NCI-H1436 (cell line): ENCODE measurements around the gene CETP.

Experiments
- DNase-seq: peaks from one replicate; lab custom pipeline; 2025; lab: John Stamatoyannopoulos, UW

The CETP gene, protein sequence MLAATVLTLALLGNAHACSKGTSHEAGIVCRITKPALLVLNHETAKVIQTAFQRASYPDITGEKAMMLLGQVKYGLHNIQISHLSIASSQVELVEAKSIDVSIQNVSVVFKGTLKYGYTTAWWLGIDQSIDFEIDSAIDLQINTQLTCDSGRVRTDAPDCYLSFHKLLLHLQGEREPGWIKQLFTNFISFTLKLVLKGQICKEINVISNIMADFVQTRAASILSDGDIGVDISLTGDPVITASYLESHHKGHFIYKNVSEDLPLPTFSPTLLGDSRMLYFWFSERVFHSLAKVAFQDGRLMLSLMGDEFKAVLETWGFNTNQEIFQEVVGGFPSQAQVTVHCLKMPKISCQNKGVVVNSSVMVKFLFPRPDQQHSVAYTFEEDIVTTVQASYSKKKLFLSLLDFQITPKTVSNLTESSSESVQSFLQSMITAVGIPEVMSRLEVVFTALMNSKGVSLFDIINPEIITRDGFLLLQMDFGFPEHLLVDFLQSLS

DNA sequence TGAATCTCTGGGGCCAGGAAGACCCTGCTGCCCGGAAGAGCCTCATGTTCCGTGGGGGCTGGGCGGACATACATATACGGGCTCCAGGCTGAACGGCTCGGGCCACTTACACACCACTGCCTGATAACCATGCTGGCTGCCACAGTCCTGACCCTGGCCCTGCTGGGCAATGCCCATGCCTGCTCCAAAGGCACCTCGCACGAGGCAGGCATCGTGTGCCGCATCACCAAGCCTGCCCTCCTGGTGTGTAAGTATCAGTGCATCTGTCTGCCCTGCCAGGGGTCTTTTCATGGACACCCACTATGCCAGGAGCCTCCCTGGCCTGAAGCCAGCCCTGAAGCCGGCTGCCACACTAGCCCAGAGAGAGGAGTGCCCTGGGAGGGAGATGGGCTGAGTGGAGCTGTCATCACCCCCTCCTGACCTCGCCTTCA, at the start of gene CETP:
CETP (plus strand) TSS at position 100 of the 431 bp plus-strand sequence; CDS start at position 130, 30 bp downstream.
- DNase-seq = no peak

DNA sequence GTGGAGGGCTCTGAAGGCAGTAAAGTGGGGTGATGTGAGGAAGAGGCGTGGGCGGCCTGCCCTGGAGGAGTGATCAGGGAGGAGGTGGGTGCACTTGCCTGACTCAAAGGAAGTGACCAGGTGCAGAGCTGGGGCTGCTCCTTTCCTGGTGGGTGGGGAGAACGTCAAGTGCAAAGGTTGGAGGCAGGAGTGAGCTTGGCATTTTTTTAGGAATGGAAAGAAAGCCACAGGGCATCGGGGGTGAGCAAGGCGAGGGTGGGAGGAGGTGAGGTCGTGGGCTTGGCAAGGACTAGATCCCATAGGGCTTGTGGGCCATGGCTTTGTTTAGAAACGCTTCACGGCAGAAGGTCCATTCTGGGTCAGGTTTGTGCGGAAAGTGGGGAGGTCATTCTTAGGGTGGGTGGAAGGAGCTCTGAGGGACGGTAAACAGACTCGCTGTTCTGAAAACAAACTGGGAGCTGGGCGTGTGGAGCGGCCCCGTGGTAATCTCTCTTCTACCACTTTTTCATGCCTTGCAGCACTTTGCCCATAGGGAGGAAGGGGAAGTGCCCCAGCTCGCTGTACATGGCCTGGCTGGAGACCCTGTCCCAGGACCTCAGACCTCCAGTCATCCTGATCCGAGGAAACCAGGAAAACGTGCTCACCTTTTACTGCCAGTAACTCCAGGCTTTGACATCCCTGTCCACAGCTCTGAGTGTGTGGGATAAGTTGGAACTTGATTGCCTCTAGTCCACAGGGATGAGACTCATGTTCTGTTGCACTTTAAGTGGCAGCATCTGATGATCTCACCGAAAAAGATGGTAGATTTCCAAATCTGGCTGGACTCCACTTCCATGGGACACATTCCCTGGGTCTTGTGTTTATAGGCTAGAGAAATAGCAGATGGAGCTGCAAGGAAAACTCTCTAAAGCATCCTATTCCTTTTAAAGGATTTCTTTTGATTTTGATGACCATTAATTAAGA, 48.7 kb upstream of the CETP start:
- no peak for DNase-seq

DNA sequence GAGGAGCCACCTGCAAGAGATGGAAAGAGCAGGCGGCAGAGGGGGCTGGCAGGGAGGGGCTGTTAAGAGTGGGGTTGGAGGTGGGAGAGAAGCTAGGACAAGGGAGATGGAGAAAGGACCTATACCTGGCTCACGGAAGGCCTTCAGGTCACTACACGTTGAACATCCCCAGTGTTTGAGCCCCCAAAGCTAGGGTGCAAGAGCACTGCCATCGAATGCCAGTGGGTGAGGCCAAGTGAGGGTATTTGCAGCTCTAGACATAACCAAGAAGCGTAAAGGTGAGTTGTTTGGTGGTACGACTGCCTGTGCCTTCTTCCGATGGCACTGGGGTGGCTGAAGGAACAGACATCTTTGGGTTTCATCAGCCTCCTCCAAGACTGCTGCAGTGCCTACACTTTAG, 46.9 kb upstream of the CETP start:
- DNase-seq = no peak

DNA sequence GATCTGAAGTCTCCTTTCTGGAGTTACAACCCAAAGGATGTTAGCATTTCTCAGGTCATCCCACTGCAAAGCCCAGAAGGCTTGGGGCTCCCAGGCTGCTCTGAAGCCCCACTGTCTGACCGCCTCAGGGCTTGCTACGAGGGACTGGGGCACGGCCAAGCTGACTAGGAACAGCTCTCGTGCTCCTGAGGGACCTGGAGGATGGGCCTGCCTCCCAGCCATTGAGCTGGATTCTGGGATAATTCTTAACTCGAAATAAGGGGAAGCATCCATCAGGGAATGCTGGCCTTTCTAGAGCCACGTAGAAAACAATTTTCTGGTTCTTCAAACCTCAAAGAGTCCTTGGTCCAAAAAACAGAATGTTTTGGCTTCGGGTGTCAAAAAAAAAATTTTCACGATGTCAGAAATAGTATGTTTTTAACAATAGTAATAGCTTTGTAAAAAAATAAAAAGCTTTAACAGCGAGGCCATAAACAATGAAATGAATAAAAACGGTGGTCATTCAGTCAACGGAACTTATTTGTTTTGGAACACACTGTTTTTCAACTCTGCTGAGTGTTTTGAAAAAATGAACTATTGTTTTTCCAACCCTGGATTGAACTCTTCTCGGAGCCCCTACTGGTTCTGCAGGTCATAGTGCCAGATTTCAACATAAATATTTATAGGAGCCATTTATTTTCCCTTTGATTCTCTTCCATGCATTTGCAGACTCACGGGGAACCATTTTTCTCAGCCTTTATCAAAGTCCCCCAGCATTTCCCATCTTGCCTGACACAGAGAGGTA, 46.2 kb upstream of the CETP start:
- no peak for DNase-seq

DNA sequence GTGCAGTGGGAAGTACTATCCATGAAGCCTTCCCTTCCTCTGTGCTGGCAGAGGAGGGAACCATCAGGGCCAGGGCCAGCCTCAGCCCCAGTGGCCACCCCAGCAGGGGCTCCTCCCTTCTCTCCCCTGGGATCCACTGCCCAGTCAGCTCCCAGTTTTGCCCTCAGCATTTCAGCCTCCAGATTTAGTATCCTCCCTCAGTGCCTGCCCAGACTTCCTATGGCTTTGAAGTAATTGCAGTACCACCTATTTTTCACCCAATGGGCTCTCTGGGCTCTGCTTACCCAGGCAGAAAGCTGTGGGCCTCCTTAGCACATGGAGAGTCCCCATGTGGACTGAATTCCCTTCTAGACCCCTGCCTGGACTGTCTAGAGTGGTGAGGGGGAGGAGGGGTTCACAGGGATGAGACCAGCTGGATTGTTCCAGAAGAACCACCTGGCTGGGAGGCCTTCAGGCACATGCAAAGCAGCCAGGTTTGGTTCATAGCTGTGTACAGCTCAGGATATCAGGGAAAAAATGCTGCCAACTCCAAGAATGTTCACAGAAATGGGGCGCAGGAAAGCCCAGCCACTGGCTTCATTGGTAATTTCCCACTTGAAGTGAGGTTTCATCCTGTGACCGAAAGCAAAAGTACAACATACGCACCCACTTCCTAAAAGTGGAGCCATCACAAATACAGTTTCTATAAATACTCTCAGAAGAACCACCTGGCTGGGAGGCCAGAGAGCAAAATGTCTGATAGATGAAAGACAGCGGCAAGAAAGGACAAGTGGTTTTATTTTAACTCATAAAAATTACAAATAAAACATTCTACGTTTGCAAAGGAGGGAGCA, 45.0 kb upstream of the CETP start:
- no peak for DNase-seq

DNA sequence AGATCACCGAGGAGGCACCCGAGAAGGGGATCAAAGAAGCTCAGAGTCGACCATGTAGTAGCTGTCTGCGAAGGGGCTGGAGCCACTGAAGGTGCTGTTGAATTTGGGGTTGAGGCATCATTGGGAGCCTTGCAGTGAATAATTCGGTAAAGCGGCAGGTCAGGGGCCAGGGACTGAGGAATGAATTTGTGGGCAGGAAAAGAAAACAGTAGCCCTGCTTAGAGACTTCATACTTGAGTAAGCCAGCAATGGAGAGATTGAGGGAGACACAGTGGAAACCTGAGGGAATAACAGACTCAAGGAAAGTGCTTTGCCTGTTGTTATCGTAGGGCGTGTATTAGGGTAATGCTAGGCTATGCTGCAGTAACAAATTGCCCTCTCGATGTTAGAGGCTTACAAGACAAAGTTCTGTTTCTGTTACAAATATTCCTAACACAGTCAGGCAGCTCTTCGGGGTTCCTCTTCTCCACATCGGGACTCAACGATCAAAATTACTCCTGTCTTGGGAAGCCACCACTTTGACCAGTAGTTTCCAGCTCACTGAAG, 43.2 kb upstream of the CETP start:
- no peak for DNase-seq

DNA sequence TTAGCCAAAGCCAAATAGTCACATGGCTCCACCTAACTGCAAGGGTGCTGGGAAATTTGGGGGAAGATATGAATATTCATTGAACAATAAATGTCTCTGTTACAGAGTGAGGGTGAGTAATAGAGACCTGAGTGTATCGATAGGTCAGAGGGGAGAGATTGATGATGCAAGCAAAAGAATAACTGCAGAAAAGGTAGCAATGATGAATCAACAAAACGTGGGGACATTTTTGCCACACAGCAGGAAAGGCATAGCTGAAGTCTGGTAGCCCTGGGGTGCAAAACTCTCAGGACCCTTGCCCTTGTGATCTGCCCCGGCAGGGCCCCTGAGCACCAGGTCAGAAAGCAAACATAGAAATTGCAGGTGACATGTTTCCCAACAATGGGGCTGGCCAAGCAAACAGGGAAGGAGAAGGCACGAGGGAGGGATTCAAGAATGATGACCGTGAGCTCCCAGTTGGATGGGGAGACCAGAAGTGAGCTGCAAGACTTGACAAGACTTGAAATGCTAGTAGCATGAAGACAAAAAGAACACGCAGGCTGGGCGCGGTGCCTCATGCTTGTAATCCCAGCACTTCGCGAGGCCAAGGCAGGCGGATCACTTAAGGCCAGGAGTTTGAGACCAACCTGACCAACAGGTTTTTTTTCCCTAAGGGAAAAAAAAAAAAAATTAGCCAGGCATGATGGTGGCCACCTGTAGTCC, 42.5 kb upstream of the CETP start:
- no peak for DNase-seq

- DNase-seq = no peak
Observed at GRCh38 chr16:56921571-56921970, 40.2 kb upstream of the CETP start.

DNA sequence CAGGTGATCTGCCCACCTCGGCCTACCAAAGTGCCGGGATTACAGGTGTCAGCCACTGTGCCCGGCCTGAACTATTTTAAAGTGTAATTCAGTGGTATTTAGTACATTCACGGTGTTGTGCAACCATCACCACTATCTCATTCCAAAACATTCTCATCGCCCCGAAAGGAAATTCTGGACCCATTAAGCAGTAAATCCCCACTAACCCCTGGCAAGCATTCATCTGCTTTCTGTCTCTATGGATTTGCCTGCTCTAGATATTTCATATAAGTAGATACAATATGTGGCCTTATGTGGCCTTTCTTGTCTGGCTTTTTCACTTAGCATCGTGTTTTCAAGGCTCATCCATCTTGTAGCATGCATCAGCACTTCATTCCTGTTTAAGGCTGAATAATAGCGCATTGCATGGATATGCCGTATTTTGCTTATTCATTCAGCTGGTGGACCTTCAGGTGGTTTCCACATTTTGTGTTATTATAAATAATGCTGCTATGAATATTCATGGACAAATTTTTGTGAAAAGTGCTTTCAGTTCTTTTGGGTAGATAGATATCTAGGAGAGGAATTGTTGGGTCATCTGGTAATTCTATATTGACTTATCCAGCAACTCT, 38.2 kb upstream of the CETP start:
- no peak for DNase-seq

GRCh38 chr16:56927471-56927870, 34.3 kb upstream of the CETP start:
- DNase-seq = no peak

GRCh38 chr16:56929639-56930038, 32.1 kb upstream of the CETP start:
- DNase-seq = no peak

DNA sequence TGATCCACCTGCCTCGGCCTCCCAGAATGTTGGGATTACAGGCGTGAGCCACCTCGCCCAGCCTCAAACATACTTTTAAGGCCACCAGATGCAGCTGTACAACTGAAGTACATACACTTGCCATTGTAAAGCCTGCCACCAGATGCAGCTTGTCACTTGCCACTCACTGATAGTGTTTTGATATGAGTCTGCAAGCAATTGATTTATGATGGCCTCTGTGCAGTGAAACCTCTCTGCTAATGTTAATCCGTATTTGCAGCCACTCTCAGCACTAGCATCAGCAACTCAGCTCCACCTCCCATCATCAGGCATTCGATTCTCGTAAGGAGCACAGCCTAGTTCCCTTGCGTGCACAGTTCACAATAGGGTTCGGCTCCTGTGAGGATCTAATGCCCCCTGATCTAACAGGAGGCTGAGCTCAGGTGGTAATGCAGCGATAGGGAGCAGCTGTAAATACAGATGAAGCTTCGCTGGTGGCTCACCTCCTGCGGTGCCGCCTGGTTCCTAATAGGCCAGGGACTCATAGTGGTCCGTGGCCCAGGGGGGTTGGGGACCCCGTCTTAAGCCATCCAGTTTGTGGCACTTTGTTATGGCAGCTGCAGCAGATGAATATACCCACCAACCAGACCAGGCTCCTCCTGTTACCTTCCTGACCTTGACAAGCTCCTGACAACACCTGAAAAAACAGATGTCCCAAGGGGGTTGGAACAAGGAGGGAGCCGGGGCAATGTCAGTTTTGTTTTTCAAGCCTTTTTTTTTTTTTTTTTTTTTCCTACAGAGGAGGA, 31.1 kb upstream of the CETP start:
- peak; percentile 77 for DNase-seq

GRCh38 chr16:56931271-56931891, 30.4 kb upstream of the CETP start:
- DNase-seq = no peak

DNA sequence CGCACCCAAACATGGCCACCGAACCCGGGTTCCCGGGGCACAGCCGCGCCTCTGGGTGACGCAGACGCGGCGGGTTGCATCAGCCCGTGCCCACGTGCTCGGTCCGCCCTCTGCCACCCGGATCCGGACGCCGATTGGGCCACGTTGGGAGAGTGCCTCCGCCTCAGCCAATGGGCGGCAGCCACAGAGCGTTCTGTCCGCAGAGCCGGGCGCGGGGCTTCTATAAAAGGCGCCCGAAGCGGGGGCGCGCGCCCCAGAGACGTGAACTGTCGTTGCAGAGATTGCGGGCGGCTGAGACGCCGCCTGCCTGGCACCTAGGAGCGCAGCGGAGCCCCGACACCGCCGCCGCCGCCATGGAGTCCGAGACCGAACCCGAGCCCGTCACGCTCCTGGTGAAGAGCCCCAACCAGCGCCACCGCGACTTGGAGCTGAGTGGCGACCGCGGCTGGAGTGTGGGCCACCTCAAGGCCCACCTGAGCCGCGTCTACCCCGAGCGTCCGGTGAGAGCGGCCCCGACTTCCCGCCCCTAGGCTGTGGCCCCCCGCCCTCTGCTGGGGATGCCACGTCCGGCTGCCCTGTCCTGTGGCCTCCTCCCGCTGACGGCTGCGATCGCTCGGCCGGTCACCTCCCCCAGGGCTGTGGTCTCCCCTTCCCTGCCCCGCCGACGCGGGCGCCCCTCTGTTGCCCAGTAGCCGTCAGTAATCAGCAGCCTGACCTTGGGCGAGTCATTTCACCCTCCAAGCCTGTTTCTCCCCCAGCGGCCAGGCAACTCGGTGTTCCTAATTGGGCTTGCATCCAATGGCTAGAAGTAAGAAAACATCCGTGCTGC, 29.6 kb upstream of the CETP start, which contains the start of gene HERPUD1:
HERPUD1 (plus strand) TSS at position 251 of the 829 bp plus-strand sequence; CDS start at position 354, 103 bp downstream.
- peak; percentile 96 for DNase-seq

GRCh38 chr16:56932721-56933619, 28.8 kb upstream of the CETP start:
- peak; percentile 17 for DNase-seq
